Left kidney (tissue), 8 donors: ENCODE measurements around the gene BOLL. TPM values are rescaled to one million over a fixed set of nuclear protein-coding genes. Genes with fewer than 3 reads are reported as not detected.
"Not testable (repeated sequence)": the region's sequence is repeated elsewhere in the genome, so short reads cannot be mapped to it uniquely, and the experiment has no call there.

Source experiments
- DNase-seq: peaks from one replicate; pipeline ENCODE4 v3.0.0-alpha.2; 2013
- long read RNA-seq, 8 donors: transcript quantifications; one replicate each; lab custom pipeline, GENCODE V29; 2026
- polyA plus RNA-seq: library from polyadenylated mRNA; unstranded; fragments of 120-200 nt; gene quantifications from one replicate; pipeline ENCODE4 v1.2.1, GENCODE V29; 2013; ENCODE audit not compliant: insufficient read length

The BOLL gene
- polyA plus RNA-seq = 0.22 TPM
- long read RNA-seq, donor 1 = 0 reads
- long read RNA-seq, donor 2 = 0 reads
- long read RNA-seq, donor 3 = 0 reads
- long read RNA-seq, donor 4 = 0 reads
- long read RNA-seq, donor 5 = 0 reads
- long read RNA-seq, donor 6 = 0 reads
- long read RNA-seq, donor 7 = 0 reads
- long read RNA-seq, donor 8 = 0 reads

GRCh38 chr2:197784956-197785941 is at the start of gene BOLL:
TSS of gene BOLL (minus strand) at chr2:197785319. CDS start at chr2:197781850, 3,469 bp downstream.
- no peak for DNase-seq

DNA sequence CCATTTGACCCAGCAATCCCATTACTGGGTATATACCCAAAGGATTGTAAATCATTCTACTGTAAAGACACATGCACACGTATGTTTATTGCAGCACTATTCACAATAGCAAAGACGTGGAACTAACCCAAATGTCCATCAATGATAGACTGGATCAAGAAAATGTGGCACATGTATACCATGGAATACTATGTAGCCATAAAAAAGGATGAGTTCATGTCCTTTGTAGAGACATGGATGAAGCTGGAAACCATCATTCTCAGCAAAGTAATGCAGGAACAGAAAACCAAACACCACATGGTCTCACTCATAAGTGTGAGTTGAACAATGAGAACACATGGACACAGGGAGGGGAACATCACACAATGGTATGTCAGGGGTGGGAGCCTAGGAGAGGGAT is 49.7 kb upstream of the BOLL start:
- not testable (repeated sequence) for DNase-seq

- DNase-seq = no peak
Measured at GRCh38 chr2:197828464-197829135, 43.5 kb upstream of the BOLL start.

DNA sequence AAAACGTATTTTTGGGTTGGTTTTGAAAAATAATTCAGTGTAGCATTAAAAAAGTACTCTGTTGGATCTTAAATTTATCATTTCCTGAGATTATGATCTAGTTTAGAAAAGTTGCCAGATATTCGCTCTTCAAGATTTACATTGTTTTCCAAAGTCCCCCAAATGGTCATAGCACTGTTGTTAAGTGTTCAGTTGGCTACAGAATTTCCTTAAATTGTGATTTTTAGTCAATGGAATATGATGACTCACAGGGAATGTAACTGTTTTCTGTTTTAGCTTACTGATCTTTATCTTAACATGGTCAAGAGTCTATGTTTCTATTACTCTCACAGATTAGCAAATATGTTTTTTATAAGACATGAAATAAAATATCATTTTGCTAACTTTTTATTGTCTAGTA is 42.5 kb upstream of the BOLL start:
- no peak for DNase-seq

GRCh38 chr2:197822333-197822732 is 37.2 kb upstream of the BOLL start:
- no peak for DNase-seq

- DNase-seq = no peak
Measured at GRCh38 chr2:197821550-197822289, 36.6 kb upstream of the BOLL start.

- DNase-seq = no peak
Measured at GRCh38 chr2:197814526-197814925, 29.4 kb upstream of the BOLL start.

- no peak for DNase-seq
Measured at GRCh38 chr2:197813093-197813787, 28.1 kb upstream of the BOLL start.

DNA sequence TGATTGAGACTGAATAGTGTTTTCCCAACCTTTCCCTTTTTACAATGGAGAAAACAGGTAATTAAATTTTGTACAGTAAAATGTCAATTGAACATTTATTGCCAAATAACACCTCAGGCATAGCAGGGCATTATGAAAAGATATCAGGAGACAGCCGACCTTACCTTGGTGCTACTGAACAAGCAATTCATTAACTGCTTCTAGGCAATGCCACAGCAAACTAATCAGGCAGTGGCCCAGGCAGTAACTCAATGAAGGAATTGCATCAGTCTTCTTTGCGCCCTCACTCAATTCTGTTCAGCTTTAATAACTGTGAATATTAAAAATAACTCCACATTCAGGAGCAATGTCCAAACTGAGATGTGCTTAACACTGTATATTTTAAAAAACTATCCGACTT is 25.4 kb upstream of the BOLL start:
- no peak for DNase-seq

- no peak for DNase-seq
Measured at GRCh38 chr2:197810016-197810415, 24.9 kb upstream of the BOLL start.

- DNase-seq = no peak
Measured at GRCh38 chr2:197809064-197809463, 23.9 kb upstream of the BOLL start.

DNA sequence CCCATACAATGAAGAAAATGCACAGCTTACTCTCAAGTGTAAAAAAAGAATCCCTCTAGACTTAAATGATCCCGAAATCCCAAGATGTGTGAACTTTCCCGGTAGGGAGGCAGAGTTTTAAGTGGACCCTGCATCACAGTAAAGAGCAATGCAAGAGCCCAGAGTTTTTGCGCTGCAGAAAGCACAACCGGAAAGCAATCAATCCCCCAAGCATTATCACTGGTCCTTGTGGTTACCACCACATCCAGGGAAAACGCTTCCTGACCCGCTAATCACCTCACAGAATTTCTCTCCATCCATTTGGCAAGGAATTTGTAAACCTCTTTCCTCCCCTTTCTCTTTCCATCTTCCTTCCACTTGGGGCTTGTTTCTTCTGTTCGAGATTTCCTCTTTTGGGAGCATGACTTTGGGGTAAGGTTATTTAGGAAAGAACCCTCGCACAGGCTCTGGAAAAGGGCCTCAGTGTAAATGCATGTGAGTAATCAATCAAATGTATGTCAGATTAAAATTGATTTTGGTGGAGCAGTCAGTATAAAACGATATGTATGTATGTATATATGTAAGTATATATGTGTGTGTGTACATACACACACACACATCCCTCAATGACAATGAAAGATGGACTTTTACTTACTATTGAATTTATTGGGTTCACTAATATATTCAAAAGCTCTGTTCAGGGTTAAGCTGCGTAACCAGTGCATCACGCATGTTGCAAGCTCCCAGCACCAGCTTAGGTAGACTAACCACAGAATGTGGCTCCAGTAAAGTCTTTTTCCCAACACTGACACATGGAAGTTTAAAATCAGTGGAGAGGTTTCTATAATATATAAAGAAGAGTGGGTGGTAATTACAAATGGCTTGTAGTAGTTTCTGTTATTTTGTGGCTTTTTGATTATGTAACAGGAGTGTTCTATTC is 20.9 kb upstream of the BOLL start:
- DNase-seq = no peak

DNA sequence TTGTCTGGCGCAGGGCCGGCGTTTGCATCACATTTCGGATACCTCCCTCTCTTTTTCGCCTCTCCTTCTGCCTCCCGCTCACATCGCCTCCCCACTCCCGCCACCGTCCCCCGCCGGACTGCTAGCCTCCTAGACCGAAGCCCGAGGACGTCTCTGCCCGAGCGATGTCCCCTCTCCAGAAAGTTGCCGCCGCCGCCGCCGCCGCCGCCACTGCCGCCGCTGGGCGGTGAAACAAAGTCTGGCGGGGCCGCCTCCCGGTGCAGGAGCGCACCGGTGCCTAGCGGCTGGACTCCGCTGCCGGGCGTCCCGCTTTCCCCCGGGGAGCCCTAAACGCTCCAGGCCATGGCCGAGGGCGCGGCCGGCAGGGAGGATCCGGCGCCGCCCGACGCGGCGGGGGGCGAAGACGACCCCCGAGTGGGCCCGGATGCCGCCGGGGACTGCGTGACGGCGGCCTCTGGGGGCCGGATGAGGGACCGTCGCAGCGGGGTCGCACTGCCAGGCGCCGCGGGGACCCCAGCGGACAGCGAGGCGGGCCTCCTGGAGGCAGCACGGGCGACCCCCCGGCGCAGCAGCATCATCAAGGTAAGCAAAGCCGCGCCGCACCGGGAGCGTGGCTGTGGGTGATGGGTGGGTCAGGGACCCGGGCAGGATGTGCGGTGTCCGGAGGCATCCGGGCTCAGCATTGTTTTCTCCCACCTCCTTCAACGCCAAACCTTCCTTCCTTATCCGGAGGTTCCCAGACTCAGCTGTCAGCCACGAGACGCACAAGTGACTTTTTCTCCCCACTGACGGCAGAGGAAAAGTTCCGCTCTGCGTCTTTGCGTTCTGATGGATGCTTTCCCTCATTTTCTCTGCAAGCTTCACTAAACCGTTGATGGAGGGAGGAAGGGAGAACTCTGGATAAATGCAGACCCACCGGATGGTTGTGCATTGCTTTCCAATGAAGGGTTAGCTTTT is 19.9 kb upstream of the BOLL start:
- DNase-seq = no peak

GRCh38 chr2:197804049-197804757 is 19.1 kb upstream of the BOLL start, which contains the start of gene PLCL1:
TSS of gene PLCL1 (plus strand) at chr2:197804593.
- DNase-seq = peak; percentile 90

DNA sequence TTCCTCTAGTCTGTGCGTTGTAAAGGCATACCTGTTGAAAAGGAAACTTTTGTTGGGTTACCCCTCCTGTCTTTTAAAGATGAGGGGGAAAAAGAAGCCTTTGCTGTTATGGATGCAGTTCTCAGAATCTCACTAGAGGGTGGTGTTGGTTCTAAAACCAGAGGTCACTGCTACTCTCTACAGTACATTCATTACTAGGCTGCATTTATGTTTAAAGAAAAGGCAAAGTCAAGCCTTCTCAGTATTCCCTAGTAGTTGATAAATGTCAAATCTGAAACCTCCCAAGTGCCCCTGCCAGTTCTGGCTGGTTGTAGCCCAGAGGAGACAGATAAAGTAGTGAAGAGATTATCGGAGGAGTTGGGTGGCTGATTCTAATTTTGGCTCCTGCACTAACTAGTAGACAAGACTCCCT is 17.9 kb upstream of the BOLL start:
- DNase-seq = peak; percentile 46

- DNase-seq = no peak
Measured at GRCh38 chr2:197801033-197801432, 15.9 kb upstream of the BOLL start.

DNA sequence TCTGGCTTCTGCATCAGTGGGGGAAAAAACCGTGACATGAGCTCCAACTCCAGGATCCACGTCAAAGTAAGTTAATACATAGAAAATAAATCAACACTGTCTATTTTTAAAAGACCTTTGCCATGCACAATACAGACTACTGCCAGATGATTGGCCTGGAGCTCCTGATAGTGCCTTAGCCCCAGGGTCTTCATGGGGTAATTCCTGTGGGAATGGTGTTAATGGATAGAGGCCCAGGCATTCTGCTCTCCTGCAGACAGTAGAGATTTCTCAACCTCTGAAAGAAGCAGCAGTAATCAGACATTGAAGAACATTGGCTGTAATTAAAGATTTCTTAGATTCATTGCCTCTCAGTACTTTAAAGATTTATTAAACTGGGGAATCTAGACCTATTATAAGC is 15.0 kb upstream of the BOLL start:
- DNase-seq = no peak

DNA sequence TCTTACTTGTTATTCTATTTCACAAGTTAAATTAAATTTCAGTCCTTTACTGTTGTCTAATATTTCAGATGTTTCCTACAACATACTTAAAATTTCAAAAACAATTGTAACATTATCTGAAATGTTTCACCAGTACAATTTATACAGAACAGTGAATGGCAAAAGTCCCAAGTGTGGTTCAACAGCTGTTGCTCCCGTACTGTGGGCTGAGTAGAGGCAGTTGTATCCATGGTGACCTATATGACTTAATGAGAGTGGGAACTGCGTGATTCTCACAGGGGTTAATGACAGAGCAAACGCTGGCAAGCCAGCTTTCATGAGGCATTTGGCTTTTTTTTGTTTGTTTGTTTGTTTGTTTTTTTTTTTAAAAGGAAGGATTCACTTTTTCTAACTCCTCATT is 13.9 kb upstream of the BOLL start:
- DNase-seq = no peak
